Measurements from ENCODE around the gene CDC25B.

CDC25B gene

GRCh38 chr20:3767427-3768341 lies 28.4 kb upstream of the CDC25B start, which contains the start of gene ADISSP:
Gene ADISSP, minus strand, starts transcription at chr20:3767753. Its CDS starts 7,653 bp downstream, at chr20:3760100.
- peak within 1 kb of the TSS; percentile 74 for H3K4me3 ChIP-seq (ENCODE audit: low read depth, low read length)
- peak; percentile 95 for DNase-seq (ENCODE audit: low read depth)
- in situ Hi-C loops (cut with HindIII; ENCODE audit: low sequenced_read_pairs): no loop called here
- TF ChIP-seq, protein P1, sequence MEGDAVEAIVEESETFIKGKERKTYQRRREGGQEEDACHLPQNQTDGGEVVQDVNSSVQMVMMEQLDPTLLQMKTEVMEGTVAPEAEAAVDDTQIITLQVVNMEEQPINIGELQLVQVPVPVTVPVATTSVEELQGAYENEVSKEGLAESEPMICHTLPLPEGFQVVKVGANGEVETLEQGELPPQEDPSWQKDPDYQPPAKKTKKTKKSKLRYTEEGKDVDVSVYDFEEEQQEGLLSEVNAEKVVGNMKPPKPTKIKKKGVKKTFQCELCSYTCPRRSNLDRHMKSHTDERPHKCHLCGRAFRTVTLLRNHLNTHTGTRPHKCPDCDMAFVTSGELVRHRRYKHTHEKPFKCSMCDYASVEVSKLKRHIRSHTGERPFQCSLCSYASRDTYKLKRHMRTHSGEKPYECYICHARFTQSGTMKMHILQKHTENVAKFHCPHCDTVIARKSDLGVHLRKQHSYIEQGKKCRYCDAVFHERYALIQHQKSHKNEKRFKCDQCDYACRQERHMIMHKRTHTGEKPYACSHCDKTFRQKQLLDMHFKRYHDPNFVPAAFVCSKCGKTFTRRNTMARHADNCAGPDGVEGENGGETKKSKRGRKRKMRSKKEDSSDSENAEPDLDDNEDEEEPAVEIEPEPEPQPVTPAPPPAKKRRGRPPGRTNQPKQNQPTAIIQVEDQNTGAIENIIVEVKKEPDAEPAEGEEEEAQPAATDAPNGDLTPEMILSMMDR (IDR thresholded peaks at IDR 0.05; ENCODE audit: low read depth, low read length, missing control alignments): no peak

DNA sequence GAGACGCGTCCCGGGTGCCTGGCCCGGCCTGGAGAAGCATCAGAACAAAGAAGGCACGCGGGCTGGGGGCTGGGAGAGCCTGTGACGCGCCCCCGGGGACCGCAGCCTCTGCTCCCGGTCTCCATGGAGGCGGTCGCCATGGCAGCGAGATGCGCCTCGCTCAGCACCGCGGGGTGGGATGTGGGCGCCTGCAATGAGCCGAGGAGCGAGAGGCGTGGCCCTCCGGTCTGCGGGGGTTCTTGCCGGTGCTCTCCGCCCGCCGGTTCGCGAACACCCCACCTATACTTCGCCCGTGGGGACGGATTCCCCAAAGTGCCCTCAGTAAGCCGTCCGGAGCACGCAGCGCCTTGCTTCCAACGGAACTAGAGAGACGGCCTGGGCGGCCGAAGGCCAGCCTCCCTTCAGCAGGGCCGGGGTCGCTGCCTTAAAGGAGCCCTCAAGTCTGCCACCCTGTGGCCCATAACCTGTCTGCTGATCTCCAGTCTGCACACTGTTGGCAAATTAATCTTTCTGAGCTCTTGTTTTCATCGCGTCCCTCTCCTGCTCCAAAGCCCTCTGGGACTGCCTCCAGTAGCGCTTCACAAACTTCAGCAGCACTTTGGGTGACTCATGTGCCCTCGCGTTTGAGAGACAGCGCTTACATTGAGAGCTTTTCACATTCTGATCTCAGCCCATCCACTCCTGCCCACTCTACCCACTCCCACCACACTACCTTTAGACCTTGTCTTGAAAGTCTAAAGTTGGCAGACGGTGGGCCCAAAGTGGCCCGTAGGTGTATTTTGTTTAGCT lies 27.6 kb upstream of the CDC25B start:
- H3K4me3 ChIP-seq (ENCODE audit: low read depth, low read length): peak overlapping the region; percentile 74
- DNase-seq (ENCODE audit: low read depth): no peak
- TF ChIP-seq, protein P1 (IDR thresholded peaks at IDR 0.05; ENCODE audit: low read depth, low read length, missing control alignments): peak; percentile 51
- in situ Hi-C loops (cut with HindIII; ENCODE audit: low sequenced_read_pairs): no loop called here

DNA sequence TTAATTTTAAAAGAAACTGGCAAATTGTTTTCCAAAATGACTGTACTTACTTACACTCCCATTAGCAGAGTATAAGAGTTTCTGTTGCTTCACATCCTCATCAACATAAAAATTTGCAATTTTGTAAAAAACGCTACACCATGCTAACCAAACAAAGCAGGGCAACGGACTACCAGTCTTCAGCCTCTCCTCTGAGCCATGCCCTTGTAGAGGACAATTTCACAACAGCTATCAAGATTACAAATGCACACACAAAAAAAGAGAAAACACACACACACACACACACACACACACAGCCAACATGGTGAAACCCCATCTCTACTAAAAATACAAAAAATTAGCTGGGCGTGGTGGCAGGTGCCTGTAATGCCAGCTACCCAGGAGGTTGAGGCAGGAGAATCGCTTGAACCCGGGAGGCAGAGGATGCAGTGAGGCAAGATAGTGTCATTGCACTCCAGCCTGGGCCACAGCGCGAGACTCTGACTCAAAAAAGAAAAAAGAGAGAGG lies 24.5 kb upstream of the CDC25B start:
- no peak for DNase-seq (ENCODE audit: low read depth)
- H3K4me3 ChIP-seq (ENCODE audit: low read depth, low read length): no peak overlapping the region
- in situ Hi-C loops (cut with HindIII; ENCODE audit: low sequenced_read_pairs): no loop called here
- TF ChIP-seq, protein P1 (IDR thresholded peaks at IDR 0.05; ENCODE audit: low read depth, low read length, missing control alignments): no peak

- in situ Hi-C loops (cut with HindIII; ENCODE audit: low sequenced_read_pairs): no loop called here
- TF ChIP-seq, protein P1 (IDR thresholded peaks at IDR 0.05; ENCODE audit: low read depth, low read length, missing control alignments): no peak
- no peak overlapping the region for H3K4me3 ChIP-seq (ENCODE audit: low read depth, low read length)
- DNase-seq (ENCODE audit: low read depth): no peak
Measured at GRCh38 chr20:3775457-3776108, 20.5 kb upstream of the CDC25B start.

- TF ChIP-seq, protein P1 (IDR thresholded peaks at IDR 0.05; ENCODE audit: low read depth, low read length, missing control alignments): no peak
- in situ Hi-C loops (cut with HindIII; ENCODE audit: low sequenced_read_pairs): no loop called here
- no peak for DNase-seq (ENCODE audit: low read depth)
- H3K4me3 ChIP-seq (ENCODE audit: low read depth, low read length): peak overlapping the region; percentile 14
Measured at GRCh38 chr20:3777381-3777715, 18.8 kb upstream of the CDC25B start.
